HepG2 (cell line): ENCODE measurements around the gene MAGED4B. TPM values are rescaled to one million over a fixed set of nuclear protein-coding genes. Genes with fewer than 3 reads are reported as not detected.

Experiments
- MAFF ChIP-seq: IDR thresholded peaks from 2 replicates; pipeline ENCODE4 v1.6.1; 2011; ENCODE audit warnings: low read depth, low read length, improper control_type of control experiment
- MAFG ChIP-seq: sonication (generic); formaldehyde crosslinking; IDR thresholded peaks from 2 replicates; pipeline ENCODE4 v1.5.1; 2020; ENCODE audit warnings: mild to moderate bottlenecking, missing genetic modification reagents
- ZSCAN20 ChIP-seq: sonication (generic); formaldehyde crosslinking; IDR thresholded peaks from 2 replicates; pipeline ENCODE4 v1.4.0; 2020; ENCODE audit warnings: missing genetic modification reagents, mild to moderate bottlenecking, borderline replicate concordance
- polyA plus RNA-seq, 8 experiments: library from polyadenylated mRNA; depleted of rRNA in 3 of 8; stranded (reverse) in 7 of 8; unstranded in 1 of 8; fragments of >200 nt; fragmentation: Illumina TruSeq in 4 of 8; extraction: Trizol in 4 of 8; gene quantifications; 2 replicates each; pipeline versions ENCODE4 v1.2.1 to v1.2.3, GENCODE V29; 2011 to 2016; ENCODE audit warnings: low read depth in 4 of 8, missing spikeins in 1 of 8, mixed read lengths in 1 of 8; ENCODE audit not compliant: insufficient read depth in 1 of 8
- small RNA-seq, 3 experiments: library from RNA; depleted of rRNA; stranded (forward); fragments of <200 nt; gene quantifications; one replicate each; pipeline ENCODE3, GENCODE V24; 2012; ENCODE audit warnings: low read depth in 2 of 3, low replicate concordance in 1 of 3; ENCODE audit not compliant: insufficient read length in 3 of 3, insufficient read depth in 2 of 3
- total RNA-seq, 5 experiments: library from RNA; depleted of rRNA; stranded (reverse); fragments of >200 nt; fragmentation: Illumina TruSeq; extraction: Trizol; gene quantifications; 2 replicates each; pipeline ENCODE4 v1.2.3, GENCODE V29; 2016; ENCODE audit warnings: low read depth in 1 of 5

The MAGED4B gene
- total and polyA plus RNA-seq, 2 of the 13 experiments (the other 11 are each of a cell fraction or from before 2014, with no cell fraction given), result 51.3 to 113 TPM

DNA sequence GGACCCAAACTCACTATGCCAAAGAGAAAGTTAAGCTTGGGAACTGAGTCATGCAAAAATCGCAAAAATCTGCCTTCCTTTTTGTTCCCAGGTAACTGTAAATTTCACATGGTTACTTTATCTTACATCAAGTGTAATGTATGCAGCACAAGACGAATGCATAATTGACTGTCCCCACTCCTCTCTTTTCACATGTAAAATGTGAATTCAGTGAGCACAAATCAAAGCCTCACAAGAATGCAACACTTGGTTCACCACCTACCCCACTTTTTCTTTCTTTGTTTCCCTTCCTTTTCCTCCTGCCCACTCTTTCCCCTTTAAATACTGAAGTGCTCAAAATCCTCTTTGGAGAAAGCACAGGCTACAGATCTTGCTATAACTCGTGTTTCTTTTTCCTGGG lies 53.2 kb downstream of the MAGED4B start (continued):
- no peak for TF ChIP-seq MAFF
- TF ChIP-seq MAFG (CRISPR knock-in tag), result no peak
- no peak for TF ChIP-seq ZSCAN20 (CRISPR knock-in tag)

Small RNAs within 50 kb of the gene (small RNA-seq; reads per million reads assigned to genes)
- gene SNORA11E, result 0 reads per million in 3 experiments

Other genes with a start within 250 kb of the MAGED4B start
- gene MAGED1, start 175.6 kb downstream of the MAGED4B start, total RNA-seq (2016; rRNA removed; fragmentation: Illumina TruSeq; extraction: Trizol), result 105 and 145 TPM in 2 replicates
- 123 and 137 TPM in 2 replicates for gene MAGED1, start 175.6 kb downstream of the MAGED4B start, polyA plus RNA-seq (2011; rRNA removed)
- 13.8 and 35.0 TPM in 2 replicates for gene MAGED4, start 115.7 kb upstream of the MAGED4B start, total RNA-seq (2016; rRNA removed; fragmentation: Illumina TruSeq; extraction: Trizol)
- gene MAGED4, start 115.7 kb upstream of the MAGED4B start, polyA plus RNA-seq (2011; rRNA removed), result 21.6 and 32.1 TPM in 2 replicates